Measurements from ENCODE around the gene SMIM31.

Gene SMIM31

DNA sequence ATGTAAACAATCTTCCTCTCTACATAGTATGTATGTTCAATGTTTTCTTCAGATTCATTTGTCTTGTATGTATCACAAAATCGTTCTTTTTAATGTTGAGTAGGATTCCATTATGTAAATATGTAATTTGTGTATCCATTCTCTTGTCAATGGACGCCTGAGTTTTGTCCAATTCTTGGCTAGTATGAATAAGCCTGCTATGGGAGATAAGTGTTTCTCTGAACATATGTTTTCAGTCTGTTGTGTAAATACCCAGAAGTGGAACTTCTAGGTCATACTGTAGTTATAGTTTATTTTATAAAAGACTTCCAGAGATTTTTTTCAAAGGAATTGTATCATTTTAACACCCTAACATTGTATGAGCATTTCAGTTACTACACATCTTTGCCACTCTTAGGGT, 2.8 kb downstream of the SMIM31 start:
- intact Hi-C loops (cut with DNase I; ENCODE audit: low total_unique reads): no loop called here
- H3K9me3 ChIP-seq: peaks cover 0 to 7% (median 0%) of the 10 kb centered on the region in 3 donors
- no peak for DNase-seq
- H3K27ac ChIP-seq: no peak overlapping the region
- no peaks in the 10 kb centered on the region for H3K36me3 ChIP-seq
- no peaks in the 10 kb centered on the region for H3K4me1 ChIP-seq
- H3K4me3 ChIP-seq: no peak overlapping the region
- peaks cover 0 to 2% of the 10 kb centered on the region in 2 donors for H3K27me3 ChIP-seq
- TF ChIP-seq, protein P1, sequence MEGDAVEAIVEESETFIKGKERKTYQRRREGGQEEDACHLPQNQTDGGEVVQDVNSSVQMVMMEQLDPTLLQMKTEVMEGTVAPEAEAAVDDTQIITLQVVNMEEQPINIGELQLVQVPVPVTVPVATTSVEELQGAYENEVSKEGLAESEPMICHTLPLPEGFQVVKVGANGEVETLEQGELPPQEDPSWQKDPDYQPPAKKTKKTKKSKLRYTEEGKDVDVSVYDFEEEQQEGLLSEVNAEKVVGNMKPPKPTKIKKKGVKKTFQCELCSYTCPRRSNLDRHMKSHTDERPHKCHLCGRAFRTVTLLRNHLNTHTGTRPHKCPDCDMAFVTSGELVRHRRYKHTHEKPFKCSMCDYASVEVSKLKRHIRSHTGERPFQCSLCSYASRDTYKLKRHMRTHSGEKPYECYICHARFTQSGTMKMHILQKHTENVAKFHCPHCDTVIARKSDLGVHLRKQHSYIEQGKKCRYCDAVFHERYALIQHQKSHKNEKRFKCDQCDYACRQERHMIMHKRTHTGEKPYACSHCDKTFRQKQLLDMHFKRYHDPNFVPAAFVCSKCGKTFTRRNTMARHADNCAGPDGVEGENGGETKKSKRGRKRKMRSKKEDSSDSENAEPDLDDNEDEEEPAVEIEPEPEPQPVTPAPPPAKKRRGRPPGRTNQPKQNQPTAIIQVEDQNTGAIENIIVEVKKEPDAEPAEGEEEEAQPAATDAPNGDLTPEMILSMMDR (IDR thresholded peaks at IDR 0.05): no peak

GRCh38 chr4:164761241-164761640, 7.3 kb downstream of the SMIM31 start:
- H3K9me3 ChIP-seq: no peaks in the 10 kb centered on the region
- intact Hi-C loops (cut with DNase I; ENCODE audit: low total_unique reads): no loop called here
- DNase-seq: no peak
- peaks cover 0 to 2% of the 10 kb centered on the region in 2 donors for H3K27me3 ChIP-seq
- TF ChIP-seq, protein P1 (IDR thresholded peaks at IDR 0.05): no peak
- no peak overlapping the region for H3K27ac ChIP-seq
- H3K36me3 ChIP-seq: no peaks in the 10 kb centered on the region
- H3K4me1 ChIP-seq: no peaks in the 10 kb centered on the region
- H3K4me3 ChIP-seq: no peak overlapping the region

DNA sequence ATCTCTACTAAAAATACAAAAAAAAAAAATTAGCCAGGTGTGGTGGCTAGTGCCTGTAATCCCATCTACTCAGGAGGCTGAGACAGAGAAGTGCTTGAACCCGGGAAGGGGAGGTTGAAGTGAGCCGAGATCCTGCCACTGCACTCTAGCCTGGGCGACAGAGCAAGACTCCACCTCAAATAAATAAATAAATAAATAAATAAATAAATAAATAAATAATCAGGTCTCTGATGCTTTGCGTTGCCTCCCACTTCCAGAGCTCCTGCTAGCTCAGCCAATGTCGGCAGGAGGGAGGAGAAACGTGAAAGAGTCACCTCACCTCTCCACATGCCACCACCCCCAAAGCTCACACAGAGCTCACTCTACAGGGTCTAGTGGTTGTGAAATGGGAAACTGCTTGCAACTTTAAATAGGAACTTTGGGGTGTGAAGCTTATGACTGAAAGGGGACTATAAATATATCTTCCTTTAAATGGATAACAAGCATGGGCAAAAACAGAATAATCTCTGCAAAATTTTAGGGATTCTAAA, 7.9 kb downstream of the SMIM31 start:
- H3K36me3 ChIP-seq: no peaks in the 10 kb centered on the region
- peaks cover 0 to 2% of the 10 kb centered on the region in 2 donors for H3K27me3 ChIP-seq
- TF ChIP-seq, protein P1 (IDR thresholded peaks at IDR 0.05): no peak
- H3K9me3 ChIP-seq: no peaks in the 10 kb centered on the region
- H3K27ac ChIP-seq: no peak overlapping the region
- H3K4me1 ChIP-seq: no peaks in the 10 kb centered on the region
- intact Hi-C loops (cut with DNase I; ENCODE audit: low total_unique reads): no loop called here
- DNase-seq: no peak
- H3K4me3 ChIP-seq: no peak overlapping the region

- DNase-seq: no peak
- Histone ChIP-seq H3K27ac (no peak overlapping the region), H3K36me3 (no peaks in the 10 kb centered on the region), H3K27me3 (peaks cover 0 to 2% of the 10 kb centered on the region in 2 donors), H3K4me3 (no peak overlapping the region), H3K4me1 (no peaks in the 10 kb centered on the region), H3K9me3 (no peaks in the 10 kb centered on the region)
- TF ChIP-seq, protein P1 (IDR thresholded peaks at IDR 0.05): no peak
- intact Hi-C loops (cut with DNase I; ENCODE audit: low total_unique reads): no loop called here
Measured at GRCh38 chr4:164765096-164765495, 11.2 kb downstream of the SMIM31 start.

DNA sequence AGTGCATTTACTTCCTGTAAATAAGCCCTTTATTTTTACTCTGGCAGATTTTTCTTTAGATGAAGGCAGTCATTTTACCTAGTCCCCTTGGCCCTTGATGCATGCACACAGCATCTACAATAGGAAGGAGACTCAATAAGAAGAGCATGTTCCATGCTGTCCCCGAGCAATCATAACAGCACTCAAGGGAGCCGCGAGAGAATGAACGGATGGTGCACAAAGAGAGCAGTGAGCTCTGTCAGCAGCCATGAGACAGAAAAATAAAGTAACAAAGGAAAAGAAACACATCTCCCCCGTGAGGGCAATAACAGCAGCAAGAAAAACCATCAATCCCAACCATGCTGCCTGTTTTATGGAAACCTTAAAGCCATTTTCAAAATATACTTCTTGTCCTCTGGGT, 11.9 kb downstream of the SMIM31 start:
- intact Hi-C loops (cut with DNase I; ENCODE audit: low total_unique reads): no loop called here
- TF ChIP-seq, protein P1 (IDR thresholded peaks at IDR 0.05): no peak
- H3K4me1 ChIP-seq: no peaks in the 10 kb centered on the region
- H3K27ac ChIP-seq: no peak overlapping the region
- H3K36me3 ChIP-seq: no peaks in the 10 kb centered on the region
- H3K9me3 ChIP-seq: no peaks in the 10 kb centered on the region
- peaks cover 0 to 2% of the 10 kb centered on the region in 2 donors for H3K27me3 ChIP-seq
- DNase-seq: no peak
- H3K4me3 ChIP-seq: no peak overlapping the region

- Histone ChIP-seq H3K36me3 (no peaks in the 10 kb centered on the region), H3K27me3 (no peaks in the 10 kb centered on the region), H3K27ac (no peak overlapping the region), H3K4me1 (no peaks in the 10 kb centered on the region), H3K4me3 (no peak overlapping the region), H3K9me3 (no peaks in the 10 kb centered on the region)
- DNase-seq: no peak
- intact Hi-C loops (cut with DNase I; ENCODE audit: low total_unique reads): no loop called here
- TF ChIP-seq, protein P1 (IDR thresholded peaks at IDR 0.05): no peak
Measured at GRCh38 chr4:164768516-164768915, 14.6 kb downstream of the SMIM31 start.
